ENCODE data around the gene CRYL1. TPM values are rescaled to one million over a fixed set of nuclear protein-coding genes. Genes with fewer than 3 reads are reported as not detected.

CRYL1 gene
- polyA plus RNA-seq, 1 donor from 2014 or later = 10.6 TPM

- H3K4me3 ChIP-seq (ENCODE audit: low read length) = no peak overlapping the region
- H3F3A ChIP-seq (ENCODE audit: insufficient read depth, low read length, poor library complexity, severe bottlenecking) = no peaks in the 10 kb centered on the region
- no peaks in the 10 kb centered on the region for H3K27me3 ChIP-seq (ENCODE audit: insufficient read depth, low read depth, low read length)
- no peak overlapping the region for H3K9ac ChIP-seq (ENCODE audit: low read length)
- no peak for TF ChIP-seq SMC3 (conservative IDR thresholded peaks at IDR 0.05; ENCODE audit: poor library complexity)
- no peak for TF ChIP-seq EP300 (conservative IDR thresholded peaks at IDR 0.05; ENCODE audit: poor library complexity, severe bottlenecking)
- no peak for TF ChIP-seq RAD21 (conservative IDR thresholded peaks at IDR 0.05)
- TF ChIP-seq CTCF (IDR thresholded peaks at IDR 0.05; ENCODE audit: poor library complexity, severe bottlenecking) = no peak
- no peak for TF ChIP-seq TAF1 (IDR thresholded peaks at IDR 0.05; ENCODE audit: low read depth)
- TF ChIP-seq EZH2 (IDR thresholded peaks at IDR 0.05; ENCODE audit: borderline replicate concordance, insufficient read depth, low read length, poor library complexity, severe bottlenecking) = no peak
- no peak for TF ChIP-seq MXI1 (conservative IDR thresholded peaks at IDR 0.05; ENCODE audit: poor library complexity, severe bottlenecking)
- TF ChIP-seq REST (IDR thresholded peaks at IDR 0.05; ENCODE audit: borderline replicate concordance) = no peak
- TF ChIP-seq POLR2AphosphoS5 (IDR thresholded peaks at IDR 0.05) = no peak
- no peak overlapping the region for H2AFZ ChIP-seq (ENCODE audit: low read depth, low read length)
- no peaks in the 10 kb centered on the region for H3K9me3 ChIP-seq (ENCODE audit: low read length)
- no peaks in the 10 kb centered on the region for H4K20me1 ChIP-seq (ENCODE audit: insufficient read depth)
- H3K27ac ChIP-seq (ENCODE audit: low read length) = no peak overlapping the region
- H3K79me2 ChIP-seq (replicated peaks; ENCODE audit: insufficient read depth, low read length) = no peaks in the 10 kb centered on the region
- no peak overlapping the region for H3K4me2 ChIP-seq (ENCODE audit: low read length)
- H3K9me2 ChIP-seq (ENCODE audit: insufficient read depth, low read length) = peaks cover 4% of the 10 kb centered on the region
- no peaks in the 10 kb centered on the region for H3K36me3 ChIP-seq (ENCODE audit: insufficient read depth, low read length)
These were observed 21.8 kb upstream of the CRYL1 start for GRCh38 chr13:20547479-20547908.

GRCh38 chr13:20546556-20546955, 20.9 kb upstream of the CRYL1 start:
- Histone ChIP-seq H3K9ac (ENCODE audit: low read length) (no peak overlapping the region), H3K79me2 (replicated peaks; ENCODE audit: insufficient read depth, low read length) (no peaks in the 10 kb centered on the region), H3K27me3 (ENCODE audit: insufficient read depth, low read depth, low read length) (no peaks in the 10 kb centered on the region), H3K9me3 (ENCODE audit: low read length) (no peaks in the 10 kb centered on the region), H3K4me2 (ENCODE audit: low read length) (no peak overlapping the region), H4K20me1 (ENCODE audit: insufficient read depth) (no peaks in the 10 kb centered on the region), H2AFZ (ENCODE audit: low read depth, low read length) (no peak overlapping the region), H3K4me3 (ENCODE audit: low read length) (no peak overlapping the region), H3K27ac (ENCODE audit: low read length) (no peak overlapping the region), H3K36me3 (ENCODE audit: insufficient read depth, low read length) (no peaks in the 10 kb centered on the region), H3K9me2 (ENCODE audit: insufficient read depth, low read length) (peaks cover 4% of the 10 kb centered on the region), H3F3A (ENCODE audit: insufficient read depth, low read length, poor library complexity, severe bottlenecking) (no peaks in the 10 kb centered on the region)
- TF ChIP-seq POLR2AphosphoS5 (IDR thresholded peaks at IDR 0.05) (no peak), EZH2 (IDR thresholded peaks at IDR 0.05; ENCODE audit: borderline replicate concordance, insufficient read depth, low read length, poor library complexity, severe bottlenecking) (no peak), MXI1 (conservative IDR thresholded peaks at IDR 0.05; ENCODE audit: poor library complexity, severe bottlenecking) (no peak), EP300 (conservative IDR thresholded peaks at IDR 0.05; ENCODE audit: poor library complexity, severe bottlenecking) (no peak)

Measured in neural cell (in vitro differentiated cells).